ENCODE data around the gene CRB2. TPM values are rescaled to one million over a fixed set of nuclear protein-coding genes. Genes with fewer than 3 reads are reported as not detected.

Gene CRB2
- total RNA-seq = under 0.01 TPM in 1 of 2 replicates, not detected in the other

DNA sequence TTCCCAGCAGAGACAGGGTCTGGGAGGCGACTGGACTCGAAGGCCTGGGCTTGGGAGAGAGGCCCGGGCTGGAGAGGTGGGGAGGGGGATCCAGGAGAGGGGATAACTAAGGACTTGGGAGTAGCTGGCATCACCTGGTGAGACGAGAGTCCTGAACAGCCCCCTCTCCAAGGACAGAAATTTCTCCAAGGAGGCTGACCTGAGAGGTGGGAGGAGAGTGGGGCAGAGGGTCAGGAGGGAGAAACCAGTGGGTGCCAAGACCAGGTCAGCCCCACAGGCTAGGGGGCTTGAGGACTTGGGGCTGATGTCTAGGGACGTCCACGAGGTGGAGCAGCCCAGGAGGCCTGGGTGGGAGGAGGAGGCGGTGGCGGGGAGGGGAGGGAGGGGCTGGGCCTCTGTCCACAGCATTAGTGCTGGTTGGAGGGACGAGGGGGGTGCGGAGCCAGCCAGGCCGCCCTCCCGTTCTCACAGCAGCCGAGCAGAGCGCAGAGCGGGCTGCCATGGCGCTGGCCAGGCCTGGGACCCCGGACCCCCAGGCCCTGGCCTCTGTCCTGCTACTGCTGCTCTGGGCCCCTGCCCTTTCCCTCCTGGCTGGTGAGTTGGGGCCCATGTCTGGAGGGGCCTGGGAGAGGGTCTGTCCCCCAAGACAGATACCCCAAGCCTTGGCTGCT, at the start of gene CRB2:
TSS of gene CRB2 (plus strand) at position 437 of the 671 bp plus-strand sequence. CDS start at position 501, 64 bp downstream.
- TF ChIP-seq, protein P1, sequence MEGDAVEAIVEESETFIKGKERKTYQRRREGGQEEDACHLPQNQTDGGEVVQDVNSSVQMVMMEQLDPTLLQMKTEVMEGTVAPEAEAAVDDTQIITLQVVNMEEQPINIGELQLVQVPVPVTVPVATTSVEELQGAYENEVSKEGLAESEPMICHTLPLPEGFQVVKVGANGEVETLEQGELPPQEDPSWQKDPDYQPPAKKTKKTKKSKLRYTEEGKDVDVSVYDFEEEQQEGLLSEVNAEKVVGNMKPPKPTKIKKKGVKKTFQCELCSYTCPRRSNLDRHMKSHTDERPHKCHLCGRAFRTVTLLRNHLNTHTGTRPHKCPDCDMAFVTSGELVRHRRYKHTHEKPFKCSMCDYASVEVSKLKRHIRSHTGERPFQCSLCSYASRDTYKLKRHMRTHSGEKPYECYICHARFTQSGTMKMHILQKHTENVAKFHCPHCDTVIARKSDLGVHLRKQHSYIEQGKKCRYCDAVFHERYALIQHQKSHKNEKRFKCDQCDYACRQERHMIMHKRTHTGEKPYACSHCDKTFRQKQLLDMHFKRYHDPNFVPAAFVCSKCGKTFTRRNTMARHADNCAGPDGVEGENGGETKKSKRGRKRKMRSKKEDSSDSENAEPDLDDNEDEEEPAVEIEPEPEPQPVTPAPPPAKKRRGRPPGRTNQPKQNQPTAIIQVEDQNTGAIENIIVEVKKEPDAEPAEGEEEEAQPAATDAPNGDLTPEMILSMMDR (IDR thresholded peaks at IDR 0.05; ENCODE audit: insufficient read depth, low read depth, low read length) = peak; percentile 24
- peak within 1 kb of the TSS; percentile 12 for H3K4me3 ChIP-seq (ENCODE audit: low read depth, low read length)
- DNase-seq (ENCODE audit: low read depth) = peak; percentile 36

DNA sequence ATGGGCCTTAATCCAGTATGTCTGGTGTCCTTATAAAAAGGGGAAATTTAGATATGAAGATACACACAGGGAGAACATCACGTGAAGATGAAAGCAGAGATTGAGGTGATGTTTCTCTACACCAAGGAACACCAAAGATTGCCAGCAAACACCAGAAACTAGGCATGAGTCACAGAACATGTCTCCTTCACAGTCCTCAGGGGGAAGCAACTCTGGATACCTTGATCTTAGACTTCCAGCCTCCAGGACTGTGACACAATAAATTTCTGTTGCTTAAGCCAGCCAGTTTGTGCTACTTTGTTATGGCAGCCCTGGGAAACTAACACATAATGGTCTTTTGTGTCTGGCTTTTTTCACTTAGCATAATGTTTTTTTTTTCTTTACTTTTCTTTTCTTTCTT, 46.4 kb upstream of the CRB2 start:
- peak; percentile 4 for DNase-seq (ENCODE audit: low read depth)
- TF ChIP-seq, protein P1 (IDR thresholded peaks at IDR 0.05; ENCODE audit: insufficient read depth, low read depth, low read length) = no peak
- H3K4me3 ChIP-seq (ENCODE audit: low read depth, low read length) = no peak overlapping the region

DNA sequence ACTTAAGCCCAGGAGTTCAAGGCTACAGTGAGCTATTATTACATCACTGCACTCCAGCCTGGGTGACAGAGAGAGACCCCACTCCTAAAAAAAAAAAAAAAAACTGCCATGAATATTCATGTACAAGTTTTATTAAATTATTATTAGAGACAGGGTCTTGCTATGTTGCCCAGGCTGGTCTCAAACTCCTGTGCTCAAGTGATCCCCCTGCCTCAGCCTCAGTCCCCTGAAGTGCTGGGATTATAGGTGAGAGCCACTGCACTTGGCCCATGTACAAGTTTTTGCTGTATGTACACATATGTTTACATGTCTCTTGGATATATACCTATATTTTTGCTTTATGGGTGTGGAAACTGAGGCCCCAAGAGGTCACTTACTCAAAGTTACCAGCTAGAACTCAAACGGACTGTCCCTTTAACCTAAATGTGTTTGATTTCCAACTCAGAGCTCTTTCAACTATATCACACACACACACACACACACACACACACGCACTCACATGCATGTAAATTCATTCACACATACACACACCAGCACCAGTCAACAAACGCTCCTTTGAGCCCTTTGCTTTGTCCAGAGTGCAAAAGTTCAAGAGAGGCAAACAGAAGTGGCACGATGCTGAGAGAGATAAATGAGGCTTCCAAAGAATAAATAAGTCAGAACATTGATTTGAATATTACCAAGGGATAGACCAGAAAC, 45.3 kb upstream of the CRB2 start:
- TF ChIP-seq, protein P1 (IDR thresholded peaks at IDR 0.05; ENCODE audit: insufficient read depth, low read depth, low read length) = no peak
- DNase-seq (ENCODE audit: low read depth) = no peak
- no peak overlapping the region for H3K4me3 ChIP-seq (ENCODE audit: low read depth, low read length)

DNA sequence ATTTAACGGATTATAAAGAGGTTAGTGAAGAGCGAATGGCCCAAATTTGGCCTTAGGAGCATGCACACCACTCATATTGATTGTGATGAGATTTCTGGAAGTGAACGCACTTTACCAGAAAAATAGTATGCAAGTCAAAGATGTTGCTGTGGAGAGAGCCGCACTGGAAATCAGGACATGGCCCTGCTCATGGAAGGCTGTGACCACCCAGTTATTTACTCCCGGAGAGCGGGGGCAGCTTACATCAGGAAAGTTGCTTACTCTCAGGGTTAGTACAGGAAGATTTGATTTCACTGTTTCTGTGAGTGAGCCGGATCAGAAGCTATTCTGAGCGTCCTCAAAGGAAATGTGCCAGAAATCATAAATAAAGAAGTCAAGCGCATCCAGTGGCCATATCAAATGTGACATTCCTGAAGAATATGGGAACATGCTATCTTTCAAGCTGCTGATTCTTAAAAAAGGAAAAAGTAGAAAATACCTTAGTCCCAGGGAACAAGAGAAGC, 44.7 kb upstream of the CRB2 start:
- no peak for DNase-seq (ENCODE audit: low read depth)
- H3K4me3 ChIP-seq (ENCODE audit: low read depth, low read length) = no peak overlapping the region
- TF ChIP-seq, protein P1 (IDR thresholded peaks at IDR 0.05; ENCODE audit: insufficient read depth, low read depth, low read length) = no peak

DNA sequence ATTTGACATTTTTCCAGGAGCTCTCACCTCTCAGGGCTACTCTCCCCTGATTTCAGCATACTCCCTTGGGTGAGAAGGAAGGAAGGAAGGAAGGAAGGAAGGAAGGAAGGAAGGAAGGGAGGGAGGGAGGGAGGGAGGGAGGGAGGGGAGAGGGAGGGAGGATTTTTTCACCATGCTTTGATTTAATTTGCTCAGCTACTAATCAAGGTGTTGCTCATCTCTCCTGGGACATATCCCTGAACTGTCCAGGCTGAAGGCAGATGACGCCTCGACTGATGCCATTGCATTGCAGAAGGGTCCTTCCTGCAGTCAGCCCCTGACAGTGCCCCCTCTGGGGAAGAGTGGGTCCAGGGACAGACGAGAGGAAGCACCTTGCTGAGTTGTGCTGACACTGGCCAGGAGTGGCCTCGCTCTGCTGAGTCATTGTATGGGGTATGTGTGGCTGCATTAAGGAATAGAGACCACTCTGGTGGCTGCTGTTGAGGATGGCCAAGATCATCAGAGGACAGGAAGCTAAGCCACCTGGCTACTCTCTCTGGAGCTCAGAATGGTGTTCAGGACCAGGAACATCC, 43.6 kb upstream of the CRB2 start:
- no peak overlapping the region for H3K4me3 ChIP-seq (ENCODE audit: low read depth, low read length)
- TF ChIP-seq, protein P1 (IDR thresholded peaks at IDR 0.05; ENCODE audit: insufficient read depth, low read depth, low read length) = no peak
- DNase-seq (ENCODE audit: low read depth) = no peak

DNA sequence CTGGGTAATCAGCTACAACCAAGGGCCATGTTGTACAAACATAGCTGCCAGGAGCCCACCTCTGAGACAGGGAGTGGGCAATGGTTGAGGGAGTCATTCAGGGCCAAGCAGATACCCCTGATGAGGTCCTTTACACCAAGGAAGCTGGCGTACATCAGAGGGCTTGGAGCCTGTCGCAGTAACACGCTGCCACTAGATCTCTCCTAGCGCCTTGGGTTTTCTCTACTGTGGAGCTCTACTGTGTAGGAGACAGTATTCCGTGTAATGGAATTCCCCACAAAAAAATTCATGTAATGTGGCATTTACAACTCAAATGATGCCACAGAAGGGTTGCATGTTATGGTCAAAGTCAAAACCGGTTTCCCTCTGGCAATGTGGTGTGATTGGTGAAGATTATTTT, 41.4 kb upstream of the CRB2 start:
- no peak overlapping the region for H3K4me3 ChIP-seq (ENCODE audit: low read depth, low read length)
- no peak for DNase-seq (ENCODE audit: low read depth)
- TF ChIP-seq, protein P1 (IDR thresholded peaks at IDR 0.05; ENCODE audit: insufficient read depth, low read depth, low read length) = no peak
